IMR-90 (cell line): ENCODE results near the gene SLCO2B1. TPM values are rescaled to one million over a fixed set of nuclear protein-coding genes. Genes with fewer than 3 reads are reported as not detected.
A peak's percentile ranks its signal among the peaks of the same experiment; 100 is the strongest.

Experiments used
- ATAC-seq: fragments of 200-7000 bp; cut with Tn5 transposase; 2 replicates; pipeline ENCODE4 v1.9.1; 2020; ENCODE audit warnings: low read depth, mild to moderate bottlenecking, moderate library complexity
- BruUV-seq: library from RNA; stranded (reverse); fragments of 400-500 nt; replicated peaks from 2 replicates; lab custom pipeline; 2021; lab: Mats Ljungman, UMichigan
- CTCF ChIA-PET: fragments of 300-600 bp; formaldehyde crosslinking; extraction: SDS; loops from one replicate; lab custom pipeline; 2021; ENCODE audit warnings: antibody characterized with exemption; lab: Yijun Ruan, JAX
- POLR2A ChIA-PET: fragments of 300-600 bp; sonication (Branson Sonifier 250); formaldehyde crosslinking; loops from one replicate; lab custom pipeline; 2022; ENCODE audit warnings: antibody characterized with exemption; ENCODE audit not compliant: unreplicated experiment; lab: Charles Lee
- DNase-seq: peaks from one replicate; pipeline ENCODE4 v3.0.0; 2013
- H2AFZ ChIP-seq: replicated peaks from 2 replicates; pipeline ENCODE3; 2013; ENCODE audit warnings: low read length, mild to moderate bottlenecking; ENCODE audit not compliant: poor library complexity
- H2AK5ac ChIP-seq: 2 replicates; pipeline ENCODE4 v1.6.1; 2013; ENCODE audit warnings: low read depth, low read length, inconsistent platforms
- H2AK9ac ChIP-seq: replicated peaks from 2 replicates; pipeline ENCODE3; 2013; ENCODE audit warnings: mild to moderate bottlenecking, low read depth, low read length, moderate library complexity; ENCODE audit not compliant: poor library complexity
- H2BK120ac ChIP-seq: 2 replicates; pipeline ENCODE4 v1.6.1; 2013; ENCODE audit warnings: low read depth, low read length, inconsistent platforms
- H2BK15ac ChIP-seq: 3 replicates; pipeline ENCODE4 v1.6.1; 2013; ENCODE audit warnings: low read depth, low read length, inconsistent platforms
- H2BK20ac ChIP-seq: 2 replicates; pipeline ENCODE4 v1.6.1; 2013; ENCODE audit warnings: low read depth, mild to moderate bottlenecking, inconsistent platforms, low read length, moderate library complexity
- H2BK5ac ChIP-seq: 2 replicates; pipeline ENCODE4 v1.6.1; 2013; ENCODE audit warnings: mild to moderate bottlenecking, low read depth, low read length, inconsistent platforms; ENCODE audit not compliant: poor library complexity, severe bottlenecking
- H3K14ac ChIP-seq: replicated peaks from 2 replicates; pipeline ENCODE4 v1.6.1; 2013; ENCODE audit warnings: low read depth, low read length, inconsistent platforms
- H3K18ac ChIP-seq: 2 replicates; pipeline ENCODE4 v1.6.1; 2013; ENCODE audit warnings: low read depth, low read length, control low read depth
- H3K23ac ChIP-seq: 2 replicates; pipeline ENCODE4 v1.6.1; 2013; ENCODE audit warnings: low read depth, low read length, inconsistent platforms
- H3K27ac ChIP-seq: 2 replicates; pipeline ENCODE4 v1.5.1; 2013; ENCODE audit warnings: mild to moderate bottlenecking, control low read depth, low read length; ENCODE audit not compliant: insufficient read depth
- H3K27me3 ChIP-seq: 2 replicates; pipeline ENCODE4 v1.6.1; 2013; ENCODE audit warnings: low read length; ENCODE audit not compliant: control insufficient read depth, insufficient read depth
- H3K36me3 ChIP-seq: 2 replicates; pipeline ENCODE4 v1.6.1; 2013; ENCODE audit warnings: low read length, mixed read lengths; ENCODE audit not compliant: control insufficient read depth, insufficient read depth
- H3K4ac ChIP-seq: 2 replicates; pipeline ENCODE4 v1.6.1; 2013; ENCODE audit warnings: low read depth, low read length, inconsistent platforms
- H3K4me1 ChIP-seq: 2 replicates; pipeline ENCODE4 v1.6.1; 2013; ENCODE audit warnings: low read length, mixed read lengths; ENCODE audit not compliant: control insufficient read depth, insufficient read depth
- H3K4me2 ChIP-seq: 2 replicates; pipeline ENCODE4 v1.6.1; 2013; ENCODE audit warnings: low read depth, mild to moderate bottlenecking, control low read depth, low read length, moderate library complexity
- H3K4me3 ChIP-seq: 2 replicates; pipeline ENCODE4 v1.5.1; 2013; ENCODE audit warnings: low read depth, mild to moderate bottlenecking, control low read depth, low read length, moderate library complexity; ENCODE audit not compliant: insufficient read depth
- H3K56ac ChIP-seq: 2 replicates; pipeline ENCODE4 v1.6.1; 2013; ENCODE audit warnings: low read length, inconsistent platforms; ENCODE audit not compliant: insufficient read depth; ENCODE audit errors: extremely low read depth
- H3K79me1 ChIP-seq, 2 experiments: 2 replicates each; pipeline ENCODE4 v1.6.1; 2013; ENCODE audit warnings: low read length in 2 of 2, inconsistent platforms in 1 of 2, low read depth in 1 of 2
- H3K9ac ChIP-seq: 2 replicates; pipeline ENCODE4 v1.6.1; 2013; ENCODE audit warnings: low read depth, low read length, control low read depth
- H3K9me1 ChIP-seq: 2 replicates; pipeline ENCODE4 v1.6.1; 2013; ENCODE audit warnings: low read length, inconsistent platforms; ENCODE audit not compliant: insufficient read depth
- H3K9me3 ChIP-seq: 2 replicates; pipeline ENCODE4 v1.6.1; 2013; ENCODE audit warnings: low read length; ENCODE audit not compliant: control insufficient read depth, insufficient read depth
- H4K20me1 ChIP-seq: 2 replicates; pipeline ENCODE4 v1.6.1; 2013; ENCODE audit warnings: low read length, inconsistent platforms; ENCODE audit not compliant: insufficient read depth
- H4K5ac ChIP-seq: 2 replicates; pipeline ENCODE4 v1.6.1; 2013; ENCODE audit warnings: mild to moderate bottlenecking, low read depth, low read length, control low read depth
- H4K8ac ChIP-seq, 2 experiments: 2 replicates each; pipeline ENCODE4 v1.6.1; 2013; ENCODE audit warnings: low read depth in 2 of 2, low read length in 2 of 2, control low read depth in 1 of 2, inconsistent platforms in 1 of 2
- H4K91ac ChIP-seq: 2 replicates; pipeline ENCODE4 v1.6.1; 2013; ENCODE audit warnings: low read depth, low read length, inconsistent platforms; ENCODE audit not compliant: insufficient read depth
- CEBPB ChIP-seq: IDR thresholded peaks from 2 replicates; pipeline ENCODE4 v1.6.1; 2012; ENCODE audit warnings: low read depth, low read length, improper control_type of control experiment
- CHD1 ChIP-seq: IDR thresholded peaks from 2 replicates; pipeline ENCODE4 v1.6.1; 2012; ENCODE audit warnings: low read depth, low read length, improper control_type of control experiment
- FOS ChIP-seq: fragments of 150-350 bp; IDR thresholded peaks from 2 replicates; pipeline ENCODE4 v1.6.1; 2016; ENCODE audit warnings: low read depth, low read length
- MAFK ChIP-seq: IDR thresholded peaks from 2 replicates; pipeline ENCODE4 v1.6.1; 2012; ENCODE audit warnings: low read depth, low read length, improper control_type of control experiment
- MAZ ChIP-seq: IDR thresholded peaks from 2 replicates; pipeline ENCODE4 v1.6.1; 2012; ENCODE audit warnings: low read depth, mild to moderate bottlenecking, low read length, improper control_type of control experiment, moderate library complexity, borderline replicate concordance
- MXI1 ChIP-seq: IDR thresholded peaks from 2 replicates; pipeline ENCODE4 v1.6.1; 2012; ENCODE audit warnings: low read depth, mild to moderate bottlenecking, low read length, moderate library complexity, borderline replicate concordance
- NFE2L2 ChIP-seq: fragments of 150-350 bp; IDR thresholded peaks from 2 replicates; pipeline ENCODE4 v1.6.1; 2016; ENCODE audit warnings: low read depth, mild to moderate bottlenecking, low read length
- POLR2A ChIP-seq: IDR thresholded peaks from 2 replicates; pipeline ENCODE4 v1.6.1; 2012; ENCODE audit warnings: mild to moderate bottlenecking, low read depth, low read length
- RCOR1 ChIP-seq: IDR thresholded peaks from 2 replicates; pipeline ENCODE4 v1.6.1; 2012; ENCODE audit warnings: mild to moderate bottlenecking, low read length, improper control_type of control experiment; ENCODE audit not compliant: insufficient replicate concordance
- RFX5 ChIP-seq: IDR thresholded peaks from 2 replicates; pipeline ENCODE4 v1.8.0; 2012; ENCODE audit warnings: low read depth, mild to moderate bottlenecking, low read length, moderate library complexity
- SMC3 ChIP-seq: fragments of 150-350 bp; IDR thresholded peaks from 2 replicates; pipeline ENCODE4 v1.6.1; 2016; ENCODE audit warnings: low read depth, mild to moderate bottlenecking, antibody characterized with exemption, low read length, moderate library complexity
- USF2 ChIP-seq: fragments of 150-350 bp; IDR thresholded peaks from 2 replicates; pipeline ENCODE4 v1.6.1; 2017; ENCODE audit warnings: mild to moderate bottlenecking, antibody characterized with exemption, low read length, low read depth
- WGBS, 2 experiments: methylation state at CpG; one replicate each; pipeline versions ENCODE4 v1.1.5 to v1.1.7; 2013; ENCODE audit warnings: missing lambda C conversion rate in 2 of 2; ENCODE audit not compliant: insufficient read length in 1 of 2; ENCODE audit errors: extremely low coverage in 2 of 2; 5-methylcytosine and 5-hydroxymethylcytosine counted together
- dilution Hi-C: fragments of 300-500 bp; cut with HindIII; formaldehyde crosslinking; loops from one replicate; pipeline ENCODE4 v1.14.3; 2018; ENCODE audit warnings: low sequenced_read_pairs; ENCODE audit not compliant: unreplicated experiment
- in situ Hi-C: fragments of 300-500 bp; cut with MboI; formaldehyde crosslinking; loops from 3 replicates; pipeline ENCODE4 v1.14.3; 2019; ENCODE audit warnings: low sequenced_read_pairs, inconsistent platforms, mixed read lengths
- intact Hi-C: fragments of 100-400 bp; cut with micrococcal nuclease; formaldehyde crosslinking; loops from 2 replicates; pipeline ENCODE4 v1.10.0; 2022
- polyA plus RNA-seq, 3 experiments: library from polyadenylated mRNA; depleted of rRNA; stranded (reverse); fragments of >200 nt; gene quantifications; 2 replicates each; pipeline ENCODE4 v1.2.3, GENCODE V29; 2012; ENCODE audit warnings: low replicate concordance in 1 of 3
- total RNA-seq: library from RNA; depleted of rRNA; stranded (reverse); fragments of >200 nt; gene quantifications from 2 replicates; pipeline ENCODE4 v1.2.3, GENCODE V29; 2012
- TF ChIP-seq, protein P1 (sequence below): fragments of 150-350 bp; IDR thresholded peaks from 2 replicates; pipeline ENCODE4 v1.6.1; 2016; ENCODE audit warnings: low read depth, mild to moderate bottlenecking, low read length, moderate library complexity, borderline replicate concordance

The SLCO2B1 gene
- total and polyA plus RNA-seq, 2 of the 4 experiments (the other 2 are of a cell fraction) = not detected

DNA sequence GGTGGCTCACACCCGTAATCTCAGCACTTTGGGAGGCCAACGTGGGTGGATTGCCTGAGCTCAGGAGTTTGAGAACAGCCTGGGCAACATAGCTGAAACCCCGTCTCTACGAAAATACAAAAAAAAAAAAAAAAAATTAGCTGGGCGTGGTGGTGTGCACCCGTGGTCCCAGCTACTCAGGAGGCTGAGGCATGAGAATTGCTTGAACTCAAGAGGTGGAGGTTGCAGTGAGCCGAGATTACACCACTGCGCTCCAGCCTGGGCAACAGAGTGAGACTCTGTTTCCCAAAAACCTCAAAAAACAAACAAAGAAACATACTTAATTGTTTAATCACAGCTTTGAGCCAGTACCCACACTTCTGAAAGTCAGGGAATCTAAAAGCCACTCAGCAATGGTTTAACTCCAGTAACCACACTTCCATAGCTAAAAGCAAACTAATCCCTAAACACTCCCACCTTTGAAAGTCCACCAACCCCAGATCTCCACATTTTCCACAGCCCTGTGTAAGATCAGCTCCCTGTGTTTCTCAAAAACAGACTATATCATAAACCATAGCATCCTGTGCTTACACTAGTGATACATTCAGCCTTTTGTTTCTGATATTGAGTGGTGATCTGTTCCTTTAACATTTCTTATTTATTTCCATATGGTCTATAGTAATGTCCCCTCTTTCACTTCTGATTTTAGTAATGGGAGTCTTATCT, 49.3 kb upstream of the SLCO2B1 start (continued):
- no peak for TF ChIP-seq USF2
- no peak for TF ChIP-seq MAZ

GRCh38 chr11:75103380-75104026, 47.4 kb upstream of the SLCO2B1 start:
- no peak overlapping the region for H3K4me3 ChIP-seq
- H3K79me1 ChIP-seq = no peaks in the 10 kb centered on the region
- H3K56ac ChIP-seq = no peak overlapping the region
- no TSS peak for BruUV-seq
- no peak overlapping the region for H3K23ac ChIP-seq
- H2BK5ac ChIP-seq = no peak overlapping the region
- H2BK15ac ChIP-seq = no peak overlapping the region
- DNase-seq (peak; percentile 86), ATAC-seq (peak; percentile 92)
- intact Hi-C loops = no loop called here
- H4K8ac ChIP-seq = no peak overlapping the region
- H4K91ac ChIP-seq = no peak overlapping the region
- H3K18ac ChIP-seq = no peak overlapping the region
- H3K4ac ChIP-seq = no peak overlapping the region
- no peaks in the 10 kb centered on the region for H4K20me1 ChIP-seq
- H3K14ac ChIP-seq = no peak overlapping the region
- H3K4me1 ChIP-seq = peaks cover 5% of the 10 kb centered on the region
- no peak overlapping the region for H3K4me2 ChIP-seq
- H2AFZ ChIP-seq = no peak overlapping the region
- H3K27ac ChIP-seq = no peak overlapping the region
- ChIA-PET POLR2A (no interaction called here), CTCF (no interaction called here)
- H2AK9ac ChIP-seq = no peak overlapping the region
- dilution Hi-C loops = no loop called here
- 36% methylated on average over 1 of the region's 5 CpGs; no CpG with 5 or more reads in 1 of the 2 experiments for WGBS, 2 experiments
- H3K36me3 ChIP-seq = no peaks in the 10 kb centered on the region
- no peak overlapping the region for H2BK120ac ChIP-seq
- H2AK5ac ChIP-seq = 0 out of 2 replicates have a peak overlapping the region, but pooled peaks have one; percentile 15
- H3K9me1 ChIP-seq = no peaks in the 10 kb centered on the region
- H3K9ac ChIP-seq = no peak overlapping the region
- in situ Hi-C loops = no loop called here
- peaks cover 31% of the 10 kb centered on the region for H3K27me3 ChIP-seq
- no peak overlapping the region for H4K5ac ChIP-seq
- H3K9me3 ChIP-seq = no peaks in the 10 kb centered on the region
- H2BK20ac ChIP-seq = no peak overlapping the region
- no peak for TF ChIP-seq MAFK
- TF ChIP-seq CHD1 = no peak
- peak; percentile 88 for TF ChIP-seq FOS
- TF ChIP-seq SMC3 = no peak
- TF ChIP-seq CEBPB = 0 out of 2 replicates have a peak, but pooled peaks have one; percentile 35
- no peak for TF ChIP-seq POLR2A
- no peak for TF ChIP-seq RCOR1
- 0 out of 2 replicates have a peak, but pooled peaks have one; percentile 9 for TF ChIP-seq NFE2L2
- no peak for TF ChIP-seq MXI1
- TF ChIP-seq RFX5 = no peak
- no peak for TF ChIP-seq USF2
- TF ChIP-seq, protein P1, sequence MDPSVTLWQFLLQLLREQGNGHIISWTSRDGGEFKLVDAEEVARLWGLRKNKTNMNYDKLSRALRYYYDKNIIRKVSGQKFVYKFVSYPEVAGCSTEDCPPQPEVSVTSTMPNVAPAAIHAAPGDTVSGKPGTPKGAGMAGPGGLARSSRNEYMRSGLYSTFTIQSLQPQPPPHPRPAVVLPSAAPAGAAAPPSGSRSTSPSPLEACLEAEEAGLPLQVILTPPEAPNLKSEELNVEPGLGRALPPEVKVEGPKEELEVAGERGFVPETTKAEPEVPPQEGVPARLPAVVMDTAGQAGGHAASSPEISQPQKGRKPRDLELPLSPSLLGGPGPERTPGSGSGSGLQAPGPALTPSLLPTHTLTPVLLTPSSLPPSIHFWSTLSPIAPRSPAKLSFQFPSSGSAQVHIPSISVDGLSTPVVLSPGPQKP = no peak
